Endothelial cell of umbilical vein (primary cell): ENCODE results near the gene SGSM2. TPM values are rescaled to one million over a fixed set of nuclear protein-coding genes. Genes with fewer than 3 reads are reported as not detected.

Source experiments
- BruUV-seq: library from RNA; stranded (reverse); fragments of 400-500 nt; replicated peaks from 2 replicates; lab custom pipeline; 2021; lab: Mats Ljungman, UMichigan
- CTCF ChIA-PET: fragments of 300-600, 350-600 bp; sonication (Branson Sonifier 250); formaldehyde crosslinking; loops from one replicate; lab custom pipeline; 2021; ENCODE audit warnings: antibody characterized with exemption, inconsistent platforms; lab: Charles Lee
- POLR2A ChIA-PET: fragments of 300-600, 350-600 bp; sonication (Branson Sonifier 250); formaldehyde crosslinking; loops from one replicate; lab custom pipeline; 2021; ENCODE audit warnings: antibody characterized with exemption, inconsistent platforms; lab: Charles Lee
- DNase-seq: peaks from one replicate; pipeline ENCODE4 v3.0.0-alpha.2; 2011; ENCODE audit warnings: low read depth, low spot score
- FAIRE-seq: peaks from 2 replicates; lab custom pipeline; 2011; peaks lifted over from hg19 to GRCh38; lab: Jason Lieb, UNC
- H2AFZ ChIP-seq: 2 replicates; pipeline ENCODE4 v1.6.0; 2012; ENCODE audit warnings: low read depth, low read length, control low read depth, inconsistent platforms
- H3K27ac ChIP-seq: 2 replicates; pipeline ENCODE4 v1.5.1; 2011; ENCODE audit warnings: low read depth, mild to moderate bottlenecking, control low read depth, low read length, moderate library complexity; ENCODE audit not compliant: insufficient read depth
- H3K27me3 ChIP-seq, 2 experiments: 2 replicates each; pipeline versions ENCODE4 v1.6.0 to v1.6.1; 2011; ENCODE audit warnings: low read length in 2 of 2, mixed read lengths in 1 of 2; ENCODE audit not compliant: control insufficient read depth in 2 of 2, insufficient read depth in 2 of 2
- H3K36me3 ChIP-seq, 2 experiments: 2 replicates in 1 of 2; 3 replicates in 1 of 2; pipeline ENCODE4 v1.5.1; 2011; ENCODE audit warnings: low read length in 2 of 2, mild to moderate bottlenecking in 1 of 2, moderate library complexity in 1 of 2; ENCODE audit not compliant: control insufficient read depth in 2 of 2, insufficient read depth in 2 of 2; ENCODE audit errors: extremely low read depth in 1 of 2
- H3K4me1 ChIP-seq: 3 replicates; pipeline ENCODE4 v1.5.1; 2011; ENCODE audit warnings: mild to moderate bottlenecking, low read length; ENCODE audit not compliant: control insufficient read depth, insufficient read depth; ENCODE audit errors: extremely low read depth
- H3K4me2 ChIP-seq: 2 replicates; pipeline ENCODE4 v1.6.1; 2011; ENCODE audit warnings: low read length, control low read depth, mixed read lengths; ENCODE audit not compliant: insufficient read depth
- H3K4me3 ChIP-seq, 3 experiments: fragments of 200-600 bp in 1 of 3; sonication (generic), shearing (Covaris generic) in 1 of 3; replicated peaks in 1 of 3; 2 replicates each; pipeline ENCODE4 v1.5.1; 2011 to 2016; ENCODE audit warnings: control low read depth in 3 of 3, low read length in 3 of 3, mild to moderate bottlenecking in 2 of 3, inconsistent platforms in 1 of 3, low read depth in 1 of 3, moderate library complexity in 1 of 3; ENCODE audit not compliant: insufficient read depth in 1 of 3
- H3K79me2 ChIP-seq: 2 replicates; pipeline ENCODE4 v1.6.0; 2012; ENCODE audit warnings: low read length, inconsistent platforms; ENCODE audit not compliant: control insufficient read depth, insufficient read depth
- H3K9ac ChIP-seq: replicated peaks from 2 replicates; pipeline ENCODE3; 2011; ENCODE audit warnings: low read length, control low read depth; ENCODE audit not compliant: insufficient read depth; ENCODE audit errors: extremely low read depth
- H3K9me1 ChIP-seq: replicated peaks from 3 replicates; pipeline ENCODE4 v1.6.0; 2011; ENCODE audit warnings: mild to moderate bottlenecking, low read length; ENCODE audit not compliant: control insufficient read depth, insufficient read depth; ENCODE audit errors: extremely low read depth
- H3K9me3 ChIP-seq: replicated peaks from 2 replicates; pipeline ENCODE4 v1.5.1; 2012; ENCODE audit warnings: low read length, inconsistent platforms; ENCODE audit not compliant: control insufficient read depth, insufficient read depth
- H4K20me1 ChIP-seq: replicated peaks from 2 replicates; pipeline ENCODE3; 2011; ENCODE audit warnings: mild to moderate bottlenecking, low read length; ENCODE audit not compliant: control insufficient read depth, insufficient read depth; ENCODE audit errors: extremely low read depth
- CTCF ChIP-seq, 2 donors: IDR thresholded peaks; 1 replicate in 1 of 2; 2 replicates in 1 of 2; pipeline ENCODE4 v1.5.1; 2011; ENCODE audit warnings: low read length in 2 of 2, mild to moderate bottlenecking in 2 of 2, moderate library complexity in 2 of 2, control low read depth in 1 of 2, inconsistent platforms in 1 of 2, low read depth in 1 of 2; ENCODE audit not compliant: insufficient read depth in 1 of 2; ENCODE audit errors: extremely low read depth in 1 of 2
- EZH2 ChIP-seq: IDR thresholded peaks from 2 replicates; pipeline ENCODE4 v1.6.1; 2012; ENCODE audit warnings: borderline replicate concordance, low read depth, mild to moderate bottlenecking, moderate library complexity, low read length, inconsistent platforms; ENCODE audit not compliant: severe bottlenecking
- FOS ChIP-seq: IDR thresholded peaks from 2 replicates; pipeline ENCODE4 v1.6.1; 2011; ENCODE audit warnings: mild to moderate bottlenecking, low read length, moderate library complexity, borderline replicate concordance; ENCODE audit not compliant: insufficient read depth
- GATA2 ChIP-seq: IDR thresholded peaks from 2 replicates; pipeline ENCODE4 v1.7.0; 2011; ENCODE audit warnings: low read depth, mild to moderate bottlenecking, moderate library complexity, mixed read lengths, low read length; ENCODE audit not compliant: insufficient read length, insufficient read depth
- JUN ChIP-seq: IDR thresholded peaks from 2 replicates; pipeline ENCODE4 v1.6.1; 2011; ENCODE audit warnings: borderline replicate concordance, low read depth; ENCODE audit not compliant: insufficient read length, insufficient read depth
- MYC ChIP-seq: IDR thresholded peaks from one replicate; pipeline ENCODE4 v1.6.1; 2011; ENCODE audit warnings: mild to moderate bottlenecking, low read depth, low read length
- POLR2A ChIP-seq: IDR thresholded peaks from 2 replicates; pipeline ENCODE4 v1.6.1; 2012; ENCODE audit warnings: low read depth, mild to moderate bottlenecking, control low read depth, low read length
- POLR2AphosphoS5 ChIP-seq: IDR thresholded peaks from 2 replicates; pipeline ENCODE4 v1.6.1; 2012; ENCODE audit warnings: low read depth, mild to moderate bottlenecking, control low read depth, low read length, moderate library complexity; ENCODE audit not compliant: insufficient read depth
- dilution Hi-C: fragments of 300-500 bp; cut with MboI; formaldehyde crosslinking; loops from one replicate; pipeline ENCODE4 v1.15.0; 2019; ENCODE audit warnings: low sequenced_read_pairs; ENCODE audit not compliant: extremely low pct_ligation_motif_present
- intact Hi-C: fragments of 100-400 bp; cut with micrococcal nuclease; formaldehyde crosslinking; loops from one replicate; pipeline ENCODE4 v1.10.0; 2022
- polyA plus RNA-seq, 4 experiments: library from polyadenylated mRNA; depleted of rRNA in 3 of 4; stranded (reverse) in 3 of 4; unstranded in 1 of 4; fragments of >200 nt; gene quantifications; 2 replicates each; pipeline versions ENCODE4 v1.2.1 to v1.2.3, GENCODE V29; 2011 to 2012; ENCODE audit warnings: missing spikeins in 1 of 4
- total RNA-seq: library from RNA; stranded (reverse); gene quantifications from 2 replicates; pipeline ENCODE4 v1.2.3, GENCODE V29; 2021
- TF ChIP-seq, protein P1 (sequence below): IDR thresholded peaks from 2 replicates; pipeline ENCODE4 v1.6.1; 2011; ENCODE audit not compliant: insufficient read depth, insufficient read length

Gene SGSM2
- total and polyA plus RNA-seq, 2 donors (not counting 3 experiments of a cell fraction or from before 2014, with no cell fraction given): 61.6 to 94.5 TPM

GRCh38 chr17:2403044-2403443 lies 65.7 kb downstream of the SGSM2 start:
- no peak overlapping the region for H3K9ac ChIP-seq
- H3K4me1 ChIP-seq: peaks cover 43% of the 10 kb centered on the region
- H3K27ac ChIP-seq: no peak overlapping the region
- POLR2A ChIA-PET: no interaction called here
- CTCF ChIA-PET: interaction anchor here (0.9 to 4.1 kb wide), 4 partner anchors 10 to 21 kb away, joined by 3 to 36 read pairs (median 20); no protein-coding TSS in a partner anchor
- H3K4me2 ChIP-seq: no peak overlapping the region
- DNase-seq (no peak), FAIRE-seq (no peak)
- no TSS peak for BruUV-seq
- H3K36me3 ChIP-seq: no peaks in the 10 kb centered on the region
- no peak overlapping the region for H3K4me3 ChIP-seq
- TF ChIP-seq JUN (no peak), FOS (no peak), GATA2 (no peak), MYC (no peak), EZH2 (no peak), POLR2AphosphoS5 (no peak), POLR2A (no peak), CTCF (IDR thresholded peaks at IDR 0.05; ENCODE audit: extremely low read depth in 1 of 2, insufficient read depth in 1 of 2, low read depth in 1 of 2, low read length in 2 of 2) (no peak)
- TF ChIP-seq, protein P1, sequence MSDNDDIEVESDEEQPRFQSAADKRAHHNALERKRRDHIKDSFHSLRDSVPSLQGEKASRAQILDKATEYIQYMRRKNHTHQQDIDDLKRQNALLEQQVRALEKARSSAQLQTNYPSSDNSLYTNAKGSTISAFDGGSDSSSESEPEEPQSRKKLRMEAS: no peak
- intact Hi-C loops: loop anchor here (5.0 kb wide), 1 partner anchor 66 kb away; the partner anchor contains the start of genes SGSM2 and TSR1
- no peaks in the 10 kb centered on the region for H4K20me1 ChIP-seq
- H3K79me2 ChIP-seq: peaks cover 5% of the 10 kb centered on the region
- no peaks in the 10 kb centered on the region for H3K27me3 ChIP-seq
- H3K9me3 ChIP-seq: no peaks in the 10 kb centered on the region
- dilution Hi-C loops: no loop called here
- H3K9me1 ChIP-seq: no peaks in the 10 kb centered on the region
- no peak overlapping the region for H2AFZ ChIP-seq
